IPS DF 4.7 (cell line): ENCODE data around the gene PADI3.

Experiments used
- DNase-seq: peaks from one replicate; pipeline ENCODE4 v3.0.0-alpha.2; 2013; ENCODE audit warnings: low spot score; ENCODE audit errors: extremely low read depth

PADI3 gene

GRCh38 chr1:17215545-17215890, 33.4 kb upstream of the PADI3 start:
- DNase-seq, result no peak

GRCh38 chr1:17216078-17216477, 32.8 kb upstream of the PADI3 start:
- no peak for DNase-seq

GRCh38 chr1:17217607-17218006, 31.3 kb upstream of the PADI3 start:
- DNase-seq, result no peak

GRCh38 chr1:17218939-17219338, 30.0 kb upstream of the PADI3 start:
- DNase-seq, result no peak

- DNase-seq, result no peak
Observed at GRCh38 chr1:17220287-17220686, 28.6 kb upstream of the PADI3 start.

GRCh38 chr1:17222557-17222956, 26.3 kb upstream of the PADI3 start:
- DNase-seq, result no peak

GRCh38 chr1:17224434-17224833, 24.5 kb upstream of the PADI3 start:
- DNase-seq, result no peak

- no peak for DNase-seq
Observed at GRCh38 chr1:17225140-17225539, 23.8 kb upstream of the PADI3 start.

GRCh38 chr1:17227358-17227915, 21.5 kb upstream of the PADI3 start:
- no peak for DNase-seq

GRCh38 chr1:17228619-17229018, 20.3 kb upstream of the PADI3 start:
- no peak for DNase-seq

- DNase-seq, result no peak
Observed at GRCh38 chr1:17229379-17229778, 19.5 kb upstream of the PADI3 start.

- no peak for DNase-seq
Observed at GRCh38 chr1:17230106-17230505, 18.8 kb upstream of the PADI3 start.

GRCh38 chr1:17230671-17231310, 18.1 kb upstream of the PADI3 start:
- no peak for DNase-seq

GRCh38 chr1:17232759-17233661, 15.9 kb upstream of the PADI3 start:
- no peak for DNase-seq

- DNase-seq, result no peak
Observed at GRCh38 chr1:17233675-17234320, 15.1 kb upstream of the PADI3 start.

- no peak for DNase-seq
Observed at GRCh38 chr1:17234405-17234804, 14.5 kb upstream of the PADI3 start.

GRCh38 chr1:17235135-17235885, 13.6 kb upstream of the PADI3 start:
- no peak for DNase-seq

- peak; percentile 79 for DNase-seq
Observed at GRCh38 chr1:17236779-17237560, 11.9 kb upstream of the PADI3 start.

- DNase-seq, result no peak
Observed at GRCh38 chr1:17237561-17237903, 11.4 kb upstream of the PADI3 start.

GRCh38 chr1:17239420-17239819, 9.5 kb upstream of the PADI3 start:
- DNase-seq, result peak; percentile 92
